Astrocyte (in vitro differentiated cells and primary cell): ENCODE data around the gene ABCA1.
"Not testable (repeated sequence)": the region's sequence is repeated elsewhere in the genome, so short reads cannot be mapped to it uniquely, and the experiment has no call there.

ENCODE experiments used
- EZH2 ChIP-seq: IDR thresholded peaks from 2 replicates; pipeline ENCODE4 v1.6.1; 2012; ENCODE audit warnings: mild to moderate bottlenecking, low read length, inconsistent platforms; ENCODE audit not compliant: insufficient read depth
- TF ChIP-seq, protein P1 (sequence below): IDR thresholded peaks from 2 replicates; pipeline ENCODE4 v1.5.1; 2011; ENCODE audit warnings: low read depth, mild to moderate bottlenecking, inconsistent platforms, low read length, moderate library complexity; ENCODE audit not compliant: insufficient read depth

- TF ChIP-seq, protein P1, sequence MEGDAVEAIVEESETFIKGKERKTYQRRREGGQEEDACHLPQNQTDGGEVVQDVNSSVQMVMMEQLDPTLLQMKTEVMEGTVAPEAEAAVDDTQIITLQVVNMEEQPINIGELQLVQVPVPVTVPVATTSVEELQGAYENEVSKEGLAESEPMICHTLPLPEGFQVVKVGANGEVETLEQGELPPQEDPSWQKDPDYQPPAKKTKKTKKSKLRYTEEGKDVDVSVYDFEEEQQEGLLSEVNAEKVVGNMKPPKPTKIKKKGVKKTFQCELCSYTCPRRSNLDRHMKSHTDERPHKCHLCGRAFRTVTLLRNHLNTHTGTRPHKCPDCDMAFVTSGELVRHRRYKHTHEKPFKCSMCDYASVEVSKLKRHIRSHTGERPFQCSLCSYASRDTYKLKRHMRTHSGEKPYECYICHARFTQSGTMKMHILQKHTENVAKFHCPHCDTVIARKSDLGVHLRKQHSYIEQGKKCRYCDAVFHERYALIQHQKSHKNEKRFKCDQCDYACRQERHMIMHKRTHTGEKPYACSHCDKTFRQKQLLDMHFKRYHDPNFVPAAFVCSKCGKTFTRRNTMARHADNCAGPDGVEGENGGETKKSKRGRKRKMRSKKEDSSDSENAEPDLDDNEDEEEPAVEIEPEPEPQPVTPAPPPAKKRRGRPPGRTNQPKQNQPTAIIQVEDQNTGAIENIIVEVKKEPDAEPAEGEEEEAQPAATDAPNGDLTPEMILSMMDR, result not testable (repeated sequence)
- TF ChIP-seq EZH2, result not testable (repeated sequence)
Observed at GRCh38 chr9:104898376-104898775, 29.6 kb downstream of the ABCA1 start.
